NCI-H1048 (cell line): ENCODE measurements around the gene TRIM25.

Experiments used
- DNase-seq: peaks from one replicate; lab custom pipeline; 2025; lab: John Stamatoyannopoulos, UW

The TRIM25 gene

DNA sequence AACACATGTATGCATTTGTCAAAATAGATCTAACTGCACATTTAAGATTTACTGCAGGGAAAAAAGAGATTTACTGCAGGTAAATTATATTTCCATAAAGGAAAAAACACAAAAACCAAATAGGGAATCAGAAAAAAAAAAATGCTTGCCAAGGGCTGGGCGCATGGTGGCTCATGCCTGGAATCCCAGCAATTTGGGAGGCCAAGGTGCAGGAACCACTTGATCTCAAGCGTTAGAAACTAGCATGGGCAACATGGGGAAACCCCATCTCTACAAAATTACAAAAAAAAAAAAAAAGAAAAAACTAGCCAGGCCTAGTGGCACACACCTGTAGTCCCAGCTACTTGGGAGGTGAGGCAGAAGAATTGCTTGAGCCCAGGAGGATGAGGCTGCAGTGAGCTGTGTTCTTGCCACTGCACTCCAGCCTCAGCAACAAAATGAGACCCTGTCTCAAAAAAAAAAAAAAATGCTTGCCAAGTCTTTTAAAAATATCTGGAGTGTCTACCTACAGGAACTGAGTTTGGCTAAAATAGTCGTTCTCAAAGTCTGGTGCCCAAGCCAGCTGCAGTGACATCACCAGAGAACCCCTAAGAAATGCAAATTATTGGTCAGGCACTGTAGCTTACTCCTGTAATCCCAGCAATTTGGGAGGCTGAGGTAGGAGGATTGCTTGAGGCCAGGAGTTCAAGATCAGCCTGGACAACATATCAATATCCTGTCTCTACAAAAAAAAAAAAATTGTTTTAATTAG lies 17.5 kb downstream of the TRIM25 start:
- DNase-seq: no peak

GRCh38 chr17:56894859-56895455 lies 18.9 kb downstream of the TRIM25 start:
- DNase-seq: no peak

- no peak for DNase-seq
Measured at GRCh38 chr17:56893503-56893902, 20.3 kb downstream of the TRIM25 start.

DNA sequence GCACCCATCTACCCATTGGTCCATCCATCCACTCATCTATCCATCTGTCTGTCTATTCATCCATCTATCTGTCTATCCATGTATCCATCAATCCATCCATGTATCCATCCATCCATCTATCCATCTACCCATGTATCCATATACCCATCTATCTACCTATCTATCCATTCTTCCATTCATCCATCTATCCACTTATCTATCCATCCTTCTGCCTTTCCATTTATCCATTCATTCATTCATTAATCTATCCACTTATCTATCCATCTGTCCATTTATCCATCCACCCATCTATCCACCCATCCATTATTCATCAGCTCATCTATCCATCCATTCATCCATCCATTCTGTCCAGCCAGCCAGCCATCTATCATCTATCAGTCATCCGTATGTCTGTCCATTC lies 21.5 kb downstream of the TRIM25 start:
- DNase-seq: no peak

- no peak for DNase-seq
Measured at GRCh38 chr17:56891751-56892150, 22.1 kb downstream of the TRIM25 start.

DNA sequence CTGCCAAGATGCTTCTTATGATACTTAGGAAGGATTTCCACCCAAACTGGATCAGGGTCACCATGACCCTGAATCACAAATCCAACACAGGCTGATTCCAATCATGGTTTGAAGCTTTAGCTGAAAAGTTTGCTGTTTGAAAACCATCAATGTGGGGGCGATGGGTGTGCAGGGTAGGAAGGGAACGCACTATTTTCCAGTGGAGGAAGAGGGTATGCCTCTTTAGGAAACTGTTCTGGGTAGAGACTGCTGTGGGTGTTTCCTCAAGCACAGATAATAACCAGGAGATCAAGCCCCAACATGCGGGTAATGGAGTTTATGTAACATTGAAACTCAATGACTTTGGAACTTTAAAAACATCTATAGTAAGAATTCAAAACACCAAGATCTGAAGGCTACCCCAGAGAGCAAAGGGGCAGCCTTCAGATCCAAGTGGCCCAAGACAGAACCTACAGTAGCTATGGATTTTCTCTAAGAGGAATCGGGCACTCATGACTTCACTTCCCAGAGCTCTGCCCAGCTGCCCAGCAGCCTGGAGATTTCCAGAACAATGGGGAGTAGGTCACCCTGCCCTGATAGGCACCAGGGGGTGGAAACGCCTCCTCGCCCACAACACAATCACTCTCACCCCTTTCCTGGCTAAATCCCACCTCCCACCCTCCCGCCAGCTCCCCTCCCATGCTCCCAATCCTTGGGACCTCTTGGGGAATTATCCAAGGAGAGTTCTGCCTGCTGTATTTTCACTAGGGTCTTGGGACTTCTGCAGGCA lies 22.8 kb downstream of the TRIM25 start:
- DNase-seq: no peak

DNA sequence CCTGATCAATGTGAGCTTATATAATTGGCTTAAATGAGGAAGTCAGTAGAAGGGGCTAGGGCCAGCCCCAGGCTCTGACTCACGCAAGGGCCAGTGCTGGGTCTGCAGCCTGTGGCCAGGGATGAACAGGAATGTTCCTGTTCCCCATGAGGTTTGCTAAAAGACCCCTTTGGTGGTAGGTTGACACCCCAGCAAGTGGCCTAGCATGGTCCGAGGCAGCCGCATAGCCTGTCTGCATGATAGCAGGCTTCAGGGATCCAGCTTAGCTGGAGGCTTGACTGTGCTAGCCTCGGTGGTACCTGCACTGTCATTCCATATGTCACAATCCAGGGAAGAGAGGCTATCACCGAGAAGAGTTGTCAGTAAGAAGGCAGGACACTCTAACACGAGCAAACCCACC lies 23.5 kb downstream of the TRIM25 start:
- DNase-seq: no peak

- DNase-seq: no peak
Measured at GRCh38 chr17:56887552-56888467, 26.0 kb downstream of the TRIM25 start.

DNA sequence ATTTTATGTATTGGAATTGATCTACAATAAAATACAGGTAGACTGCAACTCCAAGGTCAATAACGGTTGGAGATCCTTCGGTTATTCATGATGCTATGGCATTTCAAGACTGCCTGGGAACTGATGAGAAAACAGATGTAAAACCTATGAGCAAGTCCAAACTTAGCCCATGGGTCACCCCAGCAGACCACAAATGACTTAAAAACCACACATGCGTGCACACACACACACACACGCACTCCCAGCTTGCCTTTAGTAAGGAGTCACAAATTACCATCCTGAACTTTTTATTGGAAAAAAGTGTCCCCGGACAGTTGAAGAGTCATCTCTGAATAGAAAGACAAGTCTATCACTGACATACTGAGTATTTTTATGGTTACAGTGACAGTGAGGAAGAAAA lies 26.7 kb downstream of the TRIM25 start:
- DNase-seq: no peak

- no peak for DNase-seq
Measured at GRCh38 chr17:56886288-56886731, 27.5 kb downstream of the TRIM25 start.

DNA sequence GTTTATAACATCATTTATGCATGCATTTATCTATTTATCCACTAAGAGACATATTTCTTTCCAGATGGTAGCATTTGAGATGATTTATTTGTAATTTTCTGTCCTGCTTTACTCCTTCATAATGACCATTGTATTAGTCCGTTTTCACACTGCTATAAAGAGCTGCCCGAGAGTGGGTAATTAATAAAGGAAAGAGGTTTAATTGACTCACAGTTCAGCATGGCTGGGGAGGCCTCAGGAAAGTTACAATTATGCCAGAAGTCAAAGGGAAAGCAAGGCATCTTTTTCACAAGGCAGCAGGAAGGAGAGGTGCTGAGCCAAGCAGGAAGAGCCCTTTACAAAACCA lies 28.6 kb downstream of the TRIM25 start:
- no peak for DNase-seq

- DNase-seq: no peak
Measured at GRCh38 chr17:56884483-56885311, 29.2 kb downstream of the TRIM25 start.

- DNase-seq: no peak
Measured at GRCh38 chr17:56883616-56884015, 30.2 kb downstream of the TRIM25 start.

DNA sequence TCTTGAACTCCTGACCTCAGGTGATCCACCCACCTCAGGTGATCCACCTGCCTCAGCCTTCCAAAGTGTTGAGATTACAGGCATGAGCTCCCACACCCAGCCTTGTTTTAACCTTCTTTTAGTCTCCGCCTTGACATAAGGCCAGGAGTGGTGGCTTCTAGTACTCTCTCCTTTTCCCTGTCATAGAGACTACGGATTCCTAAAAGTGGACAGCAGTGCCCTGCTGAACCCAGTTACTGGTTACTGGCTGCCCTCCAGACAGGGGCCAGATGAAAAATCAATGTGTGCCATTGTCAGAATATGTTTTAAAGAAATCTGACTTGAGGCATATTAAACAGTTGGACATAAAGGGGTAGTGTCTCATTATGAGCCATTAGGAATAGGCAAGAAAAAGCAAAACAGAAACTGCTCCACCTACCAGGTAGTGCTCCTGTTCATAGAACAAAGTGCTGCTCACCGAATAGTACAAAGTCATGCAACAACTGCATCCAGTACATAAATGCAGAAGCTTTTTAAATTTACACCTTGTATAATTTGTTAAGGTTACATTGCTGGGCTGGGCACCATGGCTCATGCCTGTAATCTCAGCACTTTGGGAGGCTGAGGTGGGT lies 32.1 kb downstream of the TRIM25 start:
- no peak for DNase-seq

- DNase-seq: no peak
Measured at GRCh38 chr17:56880571-56880970, 33.3 kb downstream of the TRIM25 start.

GRCh38 chr17:56880133-56880532 lies 33.7 kb downstream of the TRIM25 start:
- DNase-seq: no peak

DNA sequence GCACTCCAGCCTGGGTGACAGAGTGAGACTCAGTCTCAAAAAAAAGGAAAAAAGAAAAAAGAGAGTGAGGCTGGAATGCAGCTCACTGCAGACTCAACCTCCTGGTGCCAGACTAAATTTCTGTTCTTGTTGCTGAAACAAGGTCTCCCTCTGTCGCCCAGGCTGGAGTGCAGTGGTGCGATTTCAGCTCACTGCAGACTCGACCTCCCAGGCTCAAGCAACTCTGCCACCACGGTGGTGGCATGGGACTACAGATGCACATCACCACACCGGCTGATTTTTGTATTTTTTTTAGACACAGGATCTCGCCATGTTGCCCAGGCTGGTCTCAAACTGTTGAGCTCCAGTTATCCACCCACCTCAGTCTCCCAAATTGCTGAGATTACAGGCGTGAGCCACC lies 34.6 kb downstream of the TRIM25 start:
- no peak for DNase-seq

DNA sequence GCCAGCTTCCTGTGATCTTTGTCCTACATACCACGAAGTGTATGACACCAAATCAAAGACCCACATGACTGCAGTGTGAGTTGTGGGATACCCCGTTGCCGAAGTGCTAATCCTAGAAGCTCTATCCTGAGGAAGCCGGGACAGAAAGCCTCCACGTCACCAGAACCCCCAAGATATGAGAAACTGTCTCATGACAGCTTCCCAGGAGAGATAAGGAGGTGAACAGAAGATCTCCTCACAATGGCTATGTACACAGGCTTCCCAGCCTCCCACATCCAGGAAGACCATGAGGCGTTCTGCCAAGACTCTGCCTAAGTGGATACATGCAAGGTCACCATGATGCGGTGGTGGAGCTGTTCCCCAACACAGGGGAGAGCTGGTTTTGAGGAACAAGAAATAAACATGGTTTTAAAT lies 37.1 kb downstream of the TRIM25 start:
- no peak for DNase-seq

GRCh38 chr17:56870081-56870651 lies 43.7 kb downstream of the TRIM25 start:
- DNase-seq: no peak

GRCh38 chr17:56868716-56869115 lies 45.1 kb downstream of the TRIM25 start:
- DNase-seq: no peak
